ENCODE results near the gene LTB4R2.

DNA sequence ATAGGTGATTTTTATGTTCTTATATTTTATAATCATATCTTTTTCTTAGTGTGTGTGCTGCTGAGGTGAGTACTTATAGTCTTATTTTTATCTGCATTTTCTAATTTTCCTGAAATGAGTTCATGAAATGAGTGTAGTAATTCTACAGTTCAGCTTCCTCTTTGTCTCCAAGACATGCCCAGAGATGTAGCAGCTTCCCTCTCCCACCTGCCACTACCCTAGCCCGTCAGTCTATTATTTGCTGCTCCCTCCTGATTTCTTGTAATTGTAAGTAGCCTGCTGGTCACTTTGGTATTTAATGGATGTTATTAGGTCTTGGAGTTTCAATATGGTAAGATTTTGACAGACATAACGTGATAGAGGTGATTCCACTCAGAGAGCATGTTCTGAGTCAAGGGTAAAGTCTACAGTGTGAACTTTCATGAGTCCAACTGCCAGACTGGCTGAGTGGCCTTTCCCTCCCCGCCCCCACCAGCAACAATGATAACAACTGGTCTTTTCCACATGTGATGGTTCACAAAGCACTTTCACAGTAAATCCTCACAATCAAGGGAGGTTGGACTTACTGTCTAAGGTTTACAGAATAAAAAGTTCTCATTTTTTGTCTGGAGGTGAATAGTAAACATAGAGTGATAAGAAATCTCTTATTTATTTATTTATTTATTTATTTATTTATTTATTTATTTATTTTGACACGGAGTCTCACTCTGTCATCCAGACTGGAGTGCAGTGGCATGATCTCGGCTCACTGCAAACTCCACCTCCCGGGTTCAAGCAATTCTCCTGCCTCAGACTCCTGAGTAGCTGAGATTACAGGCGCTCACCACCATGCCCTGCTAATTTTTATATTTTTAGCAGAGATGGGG lies 34.1 kb downstream of the LTB4R2 start:
- TF ChIP-seq CTCF (IDR thresholded peaks at IDR 0.05) = no peak
- no peak for TF ChIP-seq EZH2 (IDR thresholded peaks at IDR 0.05)
- no peak for TF ChIP-seq EZH2phosphoT487 (IDR thresholded peaks at IDR 0.05)
